Karpas-422 (cell line): Measurements from ENCODE around the gene GP1BB. TPM values are rescaled to one million over a fixed set of nuclear protein-coding genes. Genes with fewer than 3 reads are reported as not detected.

Source experiments
- DNase-seq: peaks from one replicate; pipeline ENCODE4 v3.0.0-alpha.2; 2015
- H2AFZ ChIP-seq: fragments of 200-600 bp; sonication (generic); 2 replicates; pipeline ENCODE4 v1.6.1; 2014; ENCODE audit warnings: antibody characterized with exemption, low read length, mixed read lengths
- H3K27ac ChIP-seq: fragments of 200-600 bp; sonication (generic); 2 replicates; pipeline ENCODE4 v1.5.1; 2014; ENCODE audit warnings: mild to moderate bottlenecking, low read length, moderate library complexity
- H3K27me3 ChIP-seq: fragments of 200-600 bp; sonication (generic); 2 replicates; pipeline ENCODE4 v1.6.1; 2014; ENCODE audit warnings: low read length, mixed read lengths
- H3K36me3 ChIP-seq: fragments of 200-600 bp; sonication (generic); 2 replicates; pipeline ENCODE4 v1.6.1; 2014; ENCODE audit warnings: low read length, mixed read lengths; ENCODE audit not compliant: insufficient read depth
- H3K4me1 ChIP-seq: fragments of 200-600 bp; sonication (generic); 2 replicates; pipeline ENCODE4 v1.6.1; 2014; ENCODE audit warnings: mild to moderate bottlenecking, low read length, mixed read lengths
- H3K4me2 ChIP-seq: fragments of 200-600 bp; sonication (generic); 2 replicates; pipeline ENCODE4 v1.6.1; 2014; ENCODE audit warnings: low read length, low read depth, mild to moderate bottlenecking; ENCODE audit not compliant: poor library complexity, severe bottlenecking
- H3K4me3 ChIP-seq: fragments of 200-600 bp; sonication (generic); 2 replicates; pipeline ENCODE4 v1.5.1; 2014; ENCODE audit warnings: mild to moderate bottlenecking, antibody characterized with exemption, low read length, mixed read lengths
- H3K79me2 ChIP-seq: fragments of 200-600 bp; sonication (generic); 2 replicates; pipeline ENCODE4 v1.6.1; 2014; ENCODE audit warnings: mild to moderate bottlenecking, low read length, mixed read lengths
- H3K9ac ChIP-seq: fragments of 200-600 bp; sonication (generic); 2 replicates; pipeline ENCODE4 v1.6.0; 2014; ENCODE audit warnings: low read length
- H3K9me2 ChIP-seq: fragments of 200-600 bp; sonication (generic), shearing (Covaris generic); replicated peaks from 2 replicates; pipeline ENCODE4 v1.6.0; 2014; ENCODE audit warnings: mild to moderate bottlenecking, low read length, moderate library complexity; ENCODE audit not compliant: insufficient read depth
- H3K9me3 ChIP-seq: fragments of 300-700, 200-600 bp; sonication (generic); 2 replicates; pipeline ENCODE4 v1.6.1; 2014; ENCODE audit warnings: low read length, mixed read lengths
- H4K20me1 ChIP-seq: fragments of 200-600 bp; sonication (generic); 2 replicates; pipeline ENCODE4 v1.6.1; 2014; ENCODE audit warnings: mild to moderate bottlenecking, antibody characterized with exemption, low read length, low read depth; ENCODE audit not compliant: insufficient read depth
- total RNA-seq: library from RNA; depleted of rRNA; stranded (reverse); fragments of >200 nt; shearing (Covaris generic); gene quantifications from 2 replicates; pipeline ENCODE4 v1.2.3, GENCODE V29; 2014; ENCODE audit warnings: low replicate concordance

GP1BB gene
- total RNA-seq, 1 experiment from 2014 or later: not detected

DNA sequence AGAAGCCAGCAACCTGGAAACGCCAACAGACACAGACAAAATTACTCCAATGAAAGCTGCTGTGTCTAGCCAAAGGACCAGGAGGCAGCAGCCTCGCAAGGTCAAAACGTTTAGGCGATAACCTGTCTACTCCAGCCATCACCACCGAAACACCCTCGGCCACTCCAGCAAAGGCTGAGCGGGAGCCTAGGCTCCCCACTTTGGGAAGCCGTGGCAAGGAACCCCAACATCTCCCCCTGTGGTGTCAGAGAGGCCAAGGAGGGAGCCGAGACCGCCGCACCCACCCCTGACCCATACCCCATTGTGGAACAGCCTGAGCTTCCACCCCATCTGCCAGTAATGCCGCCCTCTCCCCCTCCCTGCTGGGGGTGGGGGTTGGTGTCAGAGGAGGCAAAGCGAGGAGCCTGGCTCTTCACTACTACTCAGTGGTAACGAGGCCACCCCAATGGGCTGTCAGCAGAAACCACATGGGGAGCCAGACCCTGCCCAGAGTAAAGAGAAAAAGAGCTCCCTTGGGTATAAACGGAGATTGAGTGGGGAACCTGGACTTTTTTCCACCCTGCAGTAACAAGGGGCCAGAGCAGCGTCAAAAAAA is 43.0 kb upstream of the GP1BB start:
- no peak overlapping the region for H3K9ac ChIP-seq
- no peak for DNase-seq
- H3K4me3 ChIP-seq: no peak overlapping the region
- H4K20me1 ChIP-seq: no peaks in the 10 kb centered on the region
- H3K27me3 ChIP-seq: no peaks in the 10 kb centered on the region
- no peak overlapping the region for H3K4me2 ChIP-seq
- H3K79me2 ChIP-seq: no peaks in the 10 kb centered on the region
- no peaks in the 10 kb centered on the region for H3K36me3 ChIP-seq
- H3K4me1 ChIP-seq: no peaks in the 10 kb centered on the region
- no peak overlapping the region for H3K27ac ChIP-seq
- H3K9me3 ChIP-seq: no peaks in the 10 kb centered on the region
- no peaks in the 10 kb centered on the region for H3K9me2 ChIP-seq
- H2AFZ ChIP-seq: no peak overlapping the region

- no peak for DNase-seq
- Histone ChIP-seq H3K9ac (no peak overlapping the region), H3K4me2 (no peak overlapping the region), H2AFZ (no peak overlapping the region), H3K36me3 (no peaks in the 10 kb centered on the region), H3K79me2 (no peaks in the 10 kb centered on the region), H3K4me1 (no peaks in the 10 kb centered on the region), H3K4me3 (no peak overlapping the region), H3K27me3 (no peaks in the 10 kb centered on the region), H3K9me3 (no peaks in the 10 kb centered on the region), H4K20me1 (no peaks in the 10 kb centered on the region), H3K9me2 (no peaks in the 10 kb centered on the region), H3K27ac (no peak overlapping the region)
Observed at GRCh38 chr22:19680911-19681862, 42.2 kb upstream of the GP1BB start.

DNA sequence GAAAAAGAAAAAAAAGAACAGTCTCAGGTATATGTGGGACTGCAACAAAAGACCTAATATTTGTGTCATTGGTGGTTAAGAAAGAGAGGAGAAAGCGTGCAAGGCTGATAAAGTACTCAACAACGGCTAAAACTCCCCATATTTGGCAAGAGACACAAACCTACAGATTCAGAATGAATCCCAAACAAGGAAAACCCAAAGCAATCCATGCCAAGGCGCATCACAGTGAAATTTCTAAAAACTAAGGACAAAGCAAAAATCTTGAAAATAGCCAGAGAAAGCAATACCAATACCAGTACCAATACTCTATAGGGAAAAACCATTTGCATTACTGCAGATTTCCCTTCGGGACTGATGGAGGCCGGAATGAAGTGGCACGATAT is 41.5 kb upstream of the GP1BB start:
- H3K4me1 ChIP-seq: no peaks in the 10 kb centered on the region
- no peak overlapping the region for H3K4me3 ChIP-seq
- H3K9me2 ChIP-seq: no peaks in the 10 kb centered on the region
- no peak overlapping the region for H3K4me2 ChIP-seq
- no peak for DNase-seq
- H3K9me3 ChIP-seq: no peaks in the 10 kb centered on the region
- no peak overlapping the region for H3K9ac ChIP-seq
- no peaks in the 10 kb centered on the region for H3K79me2 ChIP-seq
- H3K27ac ChIP-seq: no peak overlapping the region
- H3K36me3 ChIP-seq: no peaks in the 10 kb centered on the region
- no peaks in the 10 kb centered on the region for H3K27me3 ChIP-seq
- no peak overlapping the region for H2AFZ ChIP-seq
- no peaks in the 10 kb centered on the region for H4K20me1 ChIP-seq

DNA sequence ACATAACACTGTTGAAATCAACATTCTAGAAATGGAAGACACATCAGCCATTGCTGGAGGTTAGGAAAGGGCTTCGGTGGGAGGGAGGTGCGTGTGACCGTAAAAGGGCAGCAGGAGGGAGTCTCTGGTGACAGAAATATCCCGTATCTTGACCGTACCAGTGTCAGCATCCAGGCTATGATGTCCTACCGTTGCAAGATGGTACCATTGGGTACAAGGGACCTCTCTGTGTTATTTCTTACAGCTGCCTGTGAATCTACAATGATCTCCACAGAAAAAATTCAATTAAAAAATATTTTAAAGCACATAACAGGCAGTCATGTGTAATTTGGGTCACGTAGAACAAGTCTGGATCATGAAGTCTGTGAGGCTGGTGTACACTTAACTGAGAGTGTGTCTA is 36.4 kb upstream of the GP1BB start:
- H3K9ac ChIP-seq: no peak overlapping the region
- no peaks in the 10 kb centered on the region for H3K27me3 ChIP-seq
- H3K4me2 ChIP-seq: no peak overlapping the region
- no peaks in the 10 kb centered on the region for H3K36me3 ChIP-seq
- no peak overlapping the region for H2AFZ ChIP-seq
- DNase-seq: no peak
- no peaks in the 10 kb centered on the region for H3K9me2 ChIP-seq
- no peak overlapping the region for H3K4me3 ChIP-seq
- no peaks in the 10 kb centered on the region for H3K9me3 ChIP-seq
- no peaks in the 10 kb centered on the region for H3K79me2 ChIP-seq
- H3K4me1 ChIP-seq: no peaks in the 10 kb centered on the region
- no peak overlapping the region for H3K27ac ChIP-seq
- H4K20me1 ChIP-seq: no peaks in the 10 kb centered on the region

GRCh38 chr22:19687561-19688300 is 35.6 kb upstream of the GP1BB start:
- DNase-seq: no peak
- H3K27ac ChIP-seq: no peak overlapping the region
- H3K9ac ChIP-seq: no peak overlapping the region
- H3K27me3 ChIP-seq: no peaks in the 10 kb centered on the region
- H3K4me1 ChIP-seq: no peaks in the 10 kb centered on the region
- H3K9me2 ChIP-seq: no peaks in the 10 kb centered on the region
- H3K36me3 ChIP-seq: no peaks in the 10 kb centered on the region
- H4K20me1 ChIP-seq: no peaks in the 10 kb centered on the region
- no peaks in the 10 kb centered on the region for H3K79me2 ChIP-seq
- H3K4me3 ChIP-seq: no peak overlapping the region
- no peak overlapping the region for H2AFZ ChIP-seq
- H3K9me3 ChIP-seq: no peaks in the 10 kb centered on the region
- no peak overlapping the region for H3K4me2 ChIP-seq

- Histone ChIP-seq H2AFZ (no peak overlapping the region), H3K4me1 (no peaks in the 10 kb centered on the region), H3K79me2 (no peaks in the 10 kb centered on the region), H3K4me3 (no peak overlapping the region), H4K20me1 (no peaks in the 10 kb centered on the region), H3K36me3 (no peaks in the 10 kb centered on the region), H3K9me3 (no peaks in the 10 kb centered on the region), H3K27ac (no peak overlapping the region), H3K4me2 (no peak overlapping the region), H3K9me2 (no peaks in the 10 kb centered on the region), H3K9ac (no peak overlapping the region), H3K27me3 (no peaks in the 10 kb centered on the region)
- no peak for DNase-seq
Observed at GRCh38 chr22:19688301-19689290, 34.7 kb upstream of the GP1BB start.

GRCh38 chr22:19689408-19689807 is 33.9 kb upstream of the GP1BB start:
- DNase-seq: no peak
- no peak overlapping the region for H3K27ac ChIP-seq
- H3K27me3 ChIP-seq: no peaks in the 10 kb centered on the region
- H3K9ac ChIP-seq: no peak overlapping the region
- no peaks in the 10 kb centered on the region for H3K9me2 ChIP-seq
- H3K36me3 ChIP-seq: no peaks in the 10 kb centered on the region
- H3K4me3 ChIP-seq: no peak overlapping the region
- no peaks in the 10 kb centered on the region for H4K20me1 ChIP-seq
- H2AFZ ChIP-seq: no peak overlapping the region
- no peaks in the 10 kb centered on the region for H3K79me2 ChIP-seq
- no peaks in the 10 kb centered on the region for H3K9me3 ChIP-seq
- H3K4me2 ChIP-seq: no peak overlapping the region
- H3K4me1 ChIP-seq: no peaks in the 10 kb centered on the region
